Inferior parietal cortex (tissue), 1 donor: Measurements from ENCODE around the gene MMP11.
"Not testable (repeated sequence)": the region's sequence is repeated elsewhere in the genome, so short reads cannot be mapped to it uniquely, and the experiment has no call there.

ENCODE experiments used
- DNase-seq: peaks from one replicate; pipeline ENCODE4 v3.0.0-alpha.2; 2016; ENCODE audit errors: extremely low spot score

MMP11 gene

GRCh38 chr22:23772649-23773473 lies at the start of gene MMP11:
TSS of gene MMP11 (plus strand) at chr22:23772849. CDS start at chr22:23772871, 22 bp downstream.
- DNase-seq: no peak

GRCh38 chr22:23728108-23728507 lies 44.5 kb upstream of the MMP11 start:
- DNase-seq: not testable (repeated sequence)

- no peak for DNase-seq
Measured at GRCh38 chr22:23737696-23738095, 35.0 kb upstream of the MMP11 start.

GRCh38 chr22:23742505-23743264 lies 30.0 kb upstream of the MMP11 start:
- DNase-seq: no peak

- peak; percentile 13 for DNase-seq
Measured at GRCh38 chr22:23743303-23743705, 29.3 kb upstream of the MMP11 start.

- no peak for DNase-seq
Measured at GRCh38 chr22:23744001-23744400, 28.6 kb upstream of the MMP11 start.

- DNase-seq: no peak
Measured at GRCh38 chr22:23744485-23744884, 28.2 kb upstream of the MMP11 start.

- DNase-seq: no peak
Measured at GRCh38 chr22:23745791-23746190, 26.9 kb upstream of the MMP11 start.

- no peak for DNase-seq
Measured at GRCh38 chr22:23749841-23750301, 22.8 kb upstream of the MMP11 start.

GRCh38 chr22:23750367-23750713 lies 22.3 kb upstream of the MMP11 start:
- DNase-seq: peak; percentile 9

GRCh38 chr22:23750714-23751440 lies 21.8 kb upstream of the MMP11 start, which contains the start of gene ZNF70:
TSS of gene ZNF70 (minus strand) at chr22:23751112. CDS start at chr22:23745140, 5,972 bp downstream.
- peak; percentile 50 for DNase-seq

GRCh38 chr22:23751441-23751996 lies 21.1 kb upstream of the MMP11 start:
- peak; percentile 9 for DNase-seq

GRCh38 chr22:23752090-23752691 lies 20.5 kb upstream of the MMP11 start:
- no peak for DNase-seq

GRCh38 chr22:23752750-23753149 lies 19.9 kb upstream of the MMP11 start:
- no peak for DNase-seq

GRCh38 chr22:23753385-23753784 lies 19.3 kb upstream of the MMP11 start:
- no peak for DNase-seq

- no peak for DNase-seq
Measured at GRCh38 chr22:23754220-23754919, 18.3 kb upstream of the MMP11 start, which contains the start of gene VPREB3. TSS of gene VPREB3 (minus strand) at chr22:23754425. CDS start at chr22:23754363, 62 bp downstream.

- peak; percentile 75 for DNase-seq
Measured at GRCh38 chr22:23754980-23755636, 17.5 kb upstream of the MMP11 start.

- no peak for DNase-seq
Measured at GRCh38 chr22:23755711-23756110, 16.9 kb upstream of the MMP11 start.

GRCh38 chr22:23756891-23757290 lies 15.8 kb upstream of the MMP11 start:
- no peak for DNase-seq

GRCh38 chr22:23759566-23759965 lies 13.1 kb upstream of the MMP11 start:
- DNase-seq: no peak
